ENCODE data around the gene TSGA10.
"Not testable (repeated sequence)": the region's sequence is repeated elsewhere in the genome, so short reads cannot be mapped to it uniquely, and the experiment has no call there.

Gene TSGA10

GRCh38 chr2:99067871-99068625 lies 86.7 kb downstream of the TSGA10 start:
- no peak for DNase-seq

DNA sequence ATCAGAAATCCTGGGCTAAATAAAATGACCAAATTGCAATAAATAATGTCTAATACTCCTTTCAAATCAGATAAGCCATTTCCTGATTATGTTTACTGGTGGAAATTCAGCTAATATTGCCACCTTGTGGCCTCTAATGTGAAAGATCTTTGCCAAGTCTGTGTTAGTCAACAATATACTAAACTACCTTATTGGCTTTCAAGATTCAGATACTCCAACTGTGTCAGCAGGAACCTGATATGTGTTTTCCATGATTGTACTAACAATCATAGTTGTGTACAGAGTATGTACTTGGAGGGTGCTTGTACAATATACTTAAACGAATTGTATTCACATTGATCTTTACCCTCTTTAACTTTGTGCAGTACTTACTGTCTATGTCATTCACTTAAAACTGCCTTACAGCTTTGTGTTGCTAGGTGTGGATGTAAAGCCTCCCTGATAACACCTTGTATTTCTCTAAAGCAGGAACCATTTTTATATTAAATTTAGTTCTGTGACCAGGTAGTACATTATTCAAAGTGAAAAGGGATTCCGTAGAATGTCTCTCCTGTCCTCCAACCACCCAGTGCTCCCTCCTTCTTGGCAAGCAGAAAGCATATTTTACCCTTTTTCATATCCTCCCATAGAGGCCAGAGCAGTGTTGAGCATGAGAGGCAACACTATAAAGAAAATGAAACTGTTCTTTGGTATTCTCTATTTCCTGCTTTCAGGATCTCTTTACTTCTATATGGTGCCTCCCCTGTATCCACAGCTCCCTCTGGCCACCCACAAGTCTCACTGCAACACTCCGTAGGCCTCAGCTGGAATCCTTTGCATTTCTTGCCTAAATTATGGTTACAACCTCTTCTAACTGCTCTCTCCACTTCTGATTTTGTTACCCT lies 88.4 kb downstream of the TSGA10 start:
- DNase-seq = no peak

GRCh38 chr2:99049187-99049586 lies 105.6 kb downstream of the TSGA10 start:
- DNase-seq = not testable (repeated sequence)

DNA sequence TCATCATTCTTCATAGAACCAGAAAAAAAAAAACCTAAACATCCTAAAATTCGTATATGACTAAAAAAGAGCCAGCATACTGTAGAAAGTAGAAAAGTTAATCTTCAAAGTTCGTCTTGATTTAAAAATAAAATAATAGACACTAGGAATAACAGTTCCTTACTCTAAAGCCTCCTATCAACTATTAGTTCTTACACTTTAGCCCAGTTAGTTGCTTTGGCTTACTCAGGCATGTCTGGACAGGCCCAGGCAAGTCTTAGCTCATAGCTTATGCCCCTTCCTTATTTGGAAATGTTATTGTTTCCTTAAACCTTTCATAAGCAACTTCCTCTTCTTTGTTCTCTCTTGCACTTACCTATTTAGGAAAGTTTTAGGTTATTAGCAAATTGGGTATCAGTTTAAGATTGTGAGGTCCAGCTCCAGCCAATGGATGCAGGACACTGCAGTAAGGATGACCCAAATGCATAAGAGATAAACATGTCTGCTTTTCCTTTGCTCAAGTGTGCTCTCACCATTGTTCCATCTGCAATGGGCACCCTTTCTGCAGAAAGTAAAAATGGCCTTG lies 113.9 kb downstream of the TSGA10 start:
- not testable (repeated sequence) for DNase-seq

GRCh38 chr2:99035920-99036319 lies 118.8 kb downstream of the TSGA10 start:
- no peak for DNase-seq

- DNase-seq = no peak
Observed at GRCh38 chr2:99032786-99033185, 122.0 kb downstream of the TSGA10 start.

GRCh38 chr2:99032001-99032400 lies 122.7 kb downstream of the TSGA10 start:
- no peak for DNase-seq

DNA sequence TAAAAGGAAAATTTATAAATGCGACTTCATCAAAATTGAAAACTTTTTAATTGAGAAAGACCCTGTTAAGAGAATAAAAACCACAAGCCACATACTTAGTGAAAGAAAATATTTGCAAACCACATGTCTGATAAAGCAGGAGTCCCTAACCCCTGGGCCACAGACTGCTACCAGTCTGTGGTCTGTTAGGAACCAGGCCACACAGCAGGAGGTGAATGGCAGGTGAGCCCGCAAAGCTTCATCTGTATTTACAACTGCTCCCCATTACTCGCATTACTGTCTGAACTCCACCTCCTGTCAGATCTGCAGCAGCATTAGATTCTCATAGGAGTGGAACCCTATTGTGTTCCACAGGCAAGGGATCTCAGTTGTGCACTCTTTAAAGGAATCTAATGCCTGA lies 123.3 kb downstream of the TSGA10 start:
- no peak for DNase-seq

GRCh38 chr2:99028558-99028957 lies 126.2 kb downstream of the TSGA10 start:
- no peak for DNase-seq

DNA sequence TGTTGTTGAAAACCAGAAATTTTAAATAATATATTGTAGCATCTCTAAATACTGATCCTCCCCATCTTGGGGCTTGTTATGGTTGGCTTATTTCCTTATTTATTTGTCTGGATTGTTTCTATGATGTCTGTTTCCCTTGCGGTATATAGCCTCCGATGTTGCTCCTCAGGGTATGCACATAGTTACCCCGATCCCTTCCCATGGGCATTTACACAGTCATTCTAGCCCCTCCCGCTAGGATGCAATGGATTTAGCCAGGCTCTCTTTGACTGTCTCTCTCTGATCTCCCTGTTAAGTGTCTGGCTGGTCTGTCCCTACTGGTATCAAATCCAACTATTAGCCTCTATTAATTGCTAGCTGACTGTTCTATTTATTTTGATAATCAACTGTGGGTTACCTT lies 126.9 kb downstream of the TSGA10 start:
- DNase-seq = no peak

- DNase-seq = no peak
Observed at GRCh38 chr2:99000708-99001107, 154.0 kb downstream of the TSGA10 start.

DNA sequence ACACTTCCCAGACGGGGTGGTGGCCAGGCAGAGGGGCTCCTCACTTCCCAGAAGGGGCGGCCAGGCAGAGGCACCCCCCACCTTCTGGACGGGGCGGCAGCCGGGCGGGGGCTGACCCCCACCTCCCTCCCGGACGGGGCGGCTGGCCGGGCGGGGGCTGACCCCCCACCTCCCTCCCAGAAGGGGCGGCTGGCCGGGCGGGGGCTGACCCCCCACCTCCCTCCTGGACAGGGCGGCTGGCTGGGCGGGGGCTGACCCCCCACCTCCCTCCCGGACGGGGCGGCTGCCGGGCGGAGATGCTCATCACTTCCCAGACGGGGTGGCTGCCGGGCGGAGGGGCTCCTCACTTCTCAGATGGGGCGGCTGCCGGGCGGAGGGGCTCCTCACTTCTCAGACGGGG lies 166.0 kb downstream of the TSGA10 start:
- DNase-seq = not testable (repeated sequence)

- DNase-seq = no peak
Observed at GRCh38 chr2:98985905-98986666, 168.7 kb downstream of the TSGA10 start.

GRCh38 chr2:98975611-98976010 lies 179.1 kb downstream of the TSGA10 start:
- no peak for DNase-seq

- no peak for DNase-seq
Observed at GRCh38 chr2:98972582-98973167, 182.1 kb downstream of the TSGA10 start.

DNA sequence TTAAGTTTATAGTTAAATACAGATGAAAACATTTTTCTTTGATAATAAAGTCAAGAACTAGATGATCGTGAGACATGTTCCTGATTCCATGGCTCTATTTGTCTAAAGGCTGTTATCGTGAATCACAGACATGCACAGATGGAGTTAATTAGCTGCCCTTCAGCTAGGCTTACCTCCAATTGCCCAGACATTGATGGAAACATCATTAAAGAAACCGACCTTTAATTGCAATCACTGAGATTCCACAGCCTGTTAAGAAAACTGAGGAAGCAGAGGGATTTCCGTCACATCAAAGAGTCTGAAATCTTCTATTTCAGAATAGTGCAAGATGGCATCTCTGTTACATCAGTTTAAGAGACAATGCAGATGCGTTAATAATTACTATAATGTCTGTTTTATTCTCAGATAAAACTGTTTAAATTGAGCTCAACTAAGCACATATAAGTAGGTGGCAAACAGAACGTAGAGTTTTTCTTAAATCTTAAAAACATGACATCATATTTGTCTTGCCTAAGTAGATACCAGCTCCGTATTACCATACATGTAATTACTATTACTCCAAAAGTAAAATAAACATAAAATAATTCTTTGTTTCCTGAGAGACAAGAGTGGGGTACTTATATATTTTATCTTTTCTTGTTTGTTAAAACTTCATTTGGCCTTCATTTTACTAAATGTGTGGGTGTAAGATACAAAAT lies 194.8 kb downstream of the TSGA10 start:
- no peak for DNase-seq

- DNase-seq = no peak
Observed at GRCh38 chr2:98952966-98953365, 201.8 kb downstream of the TSGA10 start.

DNA sequence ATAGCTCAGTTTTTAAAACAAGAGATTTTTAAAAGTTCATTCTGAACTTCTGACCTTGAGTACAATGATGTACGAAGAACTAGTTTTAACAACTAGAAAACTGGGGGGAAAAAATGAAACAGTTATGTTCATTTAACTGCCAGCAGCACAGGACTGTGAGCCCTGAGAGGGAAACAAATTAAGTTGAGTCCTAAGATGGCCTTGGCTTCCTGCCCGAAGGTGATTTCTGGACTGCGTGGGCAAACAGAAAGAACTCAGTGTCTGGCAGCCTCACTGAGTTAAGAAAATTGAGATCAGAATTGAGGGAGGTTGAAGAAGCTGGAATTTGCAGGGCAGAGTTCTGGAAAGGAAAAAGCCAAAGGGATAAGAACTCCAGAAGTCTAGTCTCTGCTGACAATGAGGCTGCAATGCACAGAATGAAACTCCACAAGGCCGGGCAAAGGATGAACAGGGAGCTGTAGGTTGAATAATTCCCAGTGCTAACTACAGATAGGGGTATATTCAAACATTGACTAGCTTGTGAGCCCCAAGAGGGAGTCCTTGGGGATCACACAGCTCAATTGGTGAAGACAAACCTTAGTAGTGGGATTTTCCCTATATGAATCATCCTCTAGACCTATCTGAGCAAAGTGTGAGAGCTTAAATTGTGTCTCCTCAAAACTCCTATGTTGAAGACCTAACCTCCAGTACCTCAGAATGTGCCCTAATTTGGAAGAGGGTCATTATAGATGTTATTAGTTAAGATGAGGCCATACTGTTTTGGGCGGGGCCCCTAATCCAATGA lies 205.6 kb downstream of the TSGA10 start:
- DNase-seq = no peak

GRCh38 chr2:98947554-98947953 lies 207.2 kb downstream of the TSGA10 start:
- no peak for DNase-seq
